Myocyte (in vitro differentiated cells): Measurements from ENCODE around the gene CFAP20DC. TPM values are rescaled to one million over a fixed set of nuclear protein-coding genes. Genes with fewer than 3 reads are reported as not detected.
A peak's percentile ranks its signal among the peaks of the same experiment; 100 is the strongest.
"Not testable (repeated sequence)": the region's sequence is repeated elsewhere in the genome, so short reads cannot be mapped to it uniquely, and the experiment has no call there.

Source experiments
- DNase-seq: peaks from one replicate; pipeline ENCODE4 v3.0.0-alpha.2; 2012; ENCODE audit warnings: low read depth
- total RNA-seq: library from RNA; depleted of rRNA; stranded (reverse); fragments of >200 nt; gene quantifications from 2 replicates; pipeline ENCODE4 v1.2.3, GENCODE V29; 2014

Gene CFAP20DC
- total RNA-seq, 1 donor from 2014 or later, result 1.8 TPM

DNA sequence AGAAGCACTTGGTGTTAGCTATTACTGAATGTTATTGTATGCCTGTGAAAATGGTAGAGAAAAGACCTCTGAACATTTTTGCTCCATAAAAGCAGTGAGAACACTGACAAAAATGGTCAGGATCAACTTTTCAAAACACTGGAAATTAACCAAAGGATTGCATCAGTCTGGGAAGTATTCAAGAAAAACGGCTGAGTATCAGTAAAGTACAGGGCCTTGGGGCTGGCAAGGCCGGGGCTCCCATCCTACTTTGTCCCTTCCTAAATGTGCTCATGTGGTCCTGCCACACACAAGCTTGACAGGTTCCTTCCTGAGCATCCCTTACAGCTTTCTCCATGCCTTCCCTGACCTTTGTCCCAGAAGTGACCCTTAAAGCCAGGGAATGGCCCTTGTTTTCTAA is 84.0 kb downstream of the CFAP20DC start:
- DNase-seq, result peak; percentile 28

DNA sequence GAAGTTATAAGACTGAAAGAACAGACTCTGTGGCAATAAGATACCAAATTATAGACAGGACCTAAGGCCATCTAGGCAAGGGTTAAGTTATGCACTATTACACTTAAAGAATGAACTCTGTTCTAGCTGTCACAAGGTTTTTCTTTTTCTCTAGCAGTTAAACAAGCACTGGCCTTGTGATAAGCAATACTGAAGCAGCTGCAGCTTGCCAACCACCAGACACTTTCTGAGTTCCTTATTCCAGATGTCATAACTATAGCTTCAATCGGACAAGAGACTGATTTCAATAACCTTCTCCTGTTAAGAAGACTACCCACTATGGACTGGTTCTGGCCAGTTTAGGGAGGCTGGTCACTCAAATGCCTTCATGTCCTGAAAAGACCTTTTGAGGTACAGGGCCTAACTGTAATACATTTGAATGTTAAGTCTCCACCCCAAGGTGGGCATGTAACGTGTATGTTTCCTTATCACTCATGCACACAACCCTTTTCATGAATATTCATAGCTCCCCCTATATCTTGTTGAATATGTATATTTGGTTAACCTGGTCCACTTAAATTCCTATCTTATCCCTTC is 85.8 kb downstream of the CFAP20DC start:
- DNase-seq, result peak; percentile 14

DNA sequence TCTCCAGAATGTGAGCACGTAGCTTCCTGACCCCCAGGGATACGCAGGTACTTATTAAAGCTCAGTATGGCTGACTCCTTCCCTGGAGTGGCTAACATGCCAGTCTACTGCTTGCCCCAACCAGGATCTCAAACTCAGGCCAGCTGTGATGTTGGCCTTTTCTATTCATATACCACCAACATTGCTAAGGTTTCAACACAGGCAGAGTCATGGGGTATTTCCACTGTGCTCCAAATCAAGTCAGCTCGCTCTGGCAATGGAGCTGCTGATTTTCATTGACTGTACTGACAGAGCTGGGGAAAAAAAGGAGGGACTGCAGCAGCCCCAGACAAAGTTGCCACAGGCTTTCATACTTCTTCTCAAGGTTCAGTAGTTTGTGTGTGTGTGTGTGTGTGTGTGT is 87.0 kb downstream of the CFAP20DC start:
- DNase-seq, result peak; percentile 13

DNA sequence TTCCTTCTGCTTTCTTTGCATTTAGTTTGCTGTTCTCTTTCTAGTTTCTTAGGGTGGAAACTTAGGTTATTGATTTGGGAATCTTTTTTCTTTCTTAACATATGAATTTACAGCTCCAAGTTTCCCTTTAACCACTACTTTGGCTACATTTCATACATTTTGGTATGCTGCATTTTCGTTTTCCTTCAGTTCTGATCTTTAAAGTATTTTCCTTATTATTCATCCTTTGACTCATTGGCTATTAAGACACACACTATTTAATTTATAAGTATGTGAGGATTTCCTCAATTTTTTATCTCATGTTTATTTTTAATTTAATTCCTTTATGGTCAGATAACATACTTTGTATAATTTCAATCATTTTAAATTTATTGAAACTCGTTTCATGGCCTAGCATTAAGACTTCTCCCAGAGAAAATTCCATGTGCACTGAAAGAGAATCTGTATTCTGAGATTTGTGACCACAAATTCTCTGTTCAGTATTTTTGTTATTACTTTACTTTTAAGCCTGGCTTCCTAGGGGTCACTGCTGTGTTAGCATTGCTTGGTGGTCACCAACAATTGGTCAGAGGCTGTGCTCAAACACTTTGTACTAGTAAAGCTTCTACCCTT is 87.7 kb downstream of the CFAP20DC start:
- DNase-seq, result no peak

DNA sequence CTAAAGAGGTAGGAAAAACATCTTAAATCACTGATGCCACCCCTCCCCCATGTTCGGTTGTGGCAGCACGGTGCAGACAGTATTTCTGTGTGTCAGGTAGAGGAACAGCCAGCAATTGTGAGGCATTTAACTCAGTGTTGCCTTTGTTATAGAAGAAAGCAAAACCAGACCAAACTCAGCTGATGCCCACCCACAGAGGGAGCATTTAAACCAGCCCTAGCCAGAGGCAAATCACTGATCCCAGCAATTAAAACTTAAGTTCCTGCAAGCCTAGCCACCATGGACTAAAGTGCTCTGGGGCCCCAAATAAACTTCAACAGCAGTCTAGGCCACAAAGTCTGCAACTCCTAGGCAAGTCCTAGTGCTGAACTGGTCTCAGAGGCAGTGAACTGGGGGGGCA is 94.5 kb downstream of the CFAP20DC start:
- no peak for DNase-seq

DNA sequence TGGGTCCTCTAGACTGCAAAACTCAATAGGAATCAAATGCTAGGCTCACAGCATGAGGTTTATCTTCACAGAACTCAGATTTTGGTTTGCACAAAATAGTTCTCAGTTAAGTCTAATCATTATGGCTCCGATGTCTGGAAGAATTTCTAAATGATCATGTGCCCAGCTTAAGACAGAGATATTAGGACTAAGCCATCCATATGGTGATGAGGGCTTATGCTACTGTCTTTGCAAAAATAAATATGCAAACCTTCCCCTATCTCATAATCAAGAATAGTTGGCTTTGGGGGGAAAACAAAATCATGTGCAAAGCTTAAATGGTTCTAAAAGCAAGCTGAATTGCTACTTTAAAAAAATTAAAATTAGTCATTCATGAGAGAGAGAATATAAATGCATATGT is 96.5 kb downstream of the CFAP20DC start:
- no peak for DNase-seq

DNA sequence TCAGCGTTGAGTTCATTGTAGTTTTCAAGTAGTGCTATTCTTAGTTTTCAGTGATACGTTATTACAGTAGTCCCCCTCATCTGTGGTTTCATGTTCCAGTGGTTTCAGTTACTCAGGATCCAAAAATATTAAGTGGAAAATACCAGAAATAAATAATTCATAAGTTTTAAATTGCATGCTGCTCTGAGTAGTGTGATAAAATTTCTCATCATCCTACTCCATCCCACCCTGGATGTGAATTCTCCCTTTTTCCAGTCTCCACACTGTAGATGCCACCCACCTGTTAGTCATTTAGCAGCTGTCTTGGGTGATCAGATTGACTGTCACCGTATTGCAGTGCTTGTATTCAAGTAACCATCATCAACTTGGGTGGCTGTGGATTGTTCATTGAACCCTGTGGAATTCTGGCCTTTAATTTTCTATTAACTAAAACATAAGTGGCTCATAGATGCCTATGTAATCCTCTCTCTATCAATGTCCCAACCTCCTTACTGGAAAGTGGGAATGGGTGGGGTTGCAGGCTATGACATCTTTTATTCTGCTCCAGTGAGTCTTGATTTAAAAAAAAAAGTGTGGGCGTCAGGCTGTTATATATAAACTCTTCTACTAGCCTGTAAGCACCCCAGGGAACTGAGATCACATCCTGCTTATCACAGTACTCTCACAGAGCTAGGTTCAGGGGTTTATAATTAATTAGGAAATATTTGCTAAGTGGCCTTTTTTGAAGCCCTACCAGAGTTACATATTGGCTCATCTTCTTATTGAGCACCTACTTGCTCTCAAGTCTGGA is 97.5 kb downstream of the CFAP20DC start:
- DNase-seq, result peak; percentile 79

DNA sequence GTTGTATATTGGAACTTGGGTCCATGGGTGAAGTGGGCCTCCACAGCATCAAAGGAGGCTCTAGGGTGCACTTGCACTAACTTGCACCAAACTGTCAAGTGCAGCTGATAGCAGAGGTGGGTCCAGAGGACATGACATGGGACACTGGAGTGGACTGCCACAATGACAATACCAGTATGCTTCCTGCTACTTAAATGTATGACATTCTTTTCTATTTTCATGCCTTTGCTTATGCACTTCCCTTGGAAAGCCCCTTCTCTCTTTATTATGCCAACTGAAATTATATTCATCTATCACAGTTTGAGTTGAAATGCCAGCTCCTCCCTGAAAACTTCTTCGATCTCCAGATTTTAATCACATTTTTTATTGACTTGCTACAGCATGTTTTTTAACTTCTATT is 101.8 kb downstream of the CFAP20DC start:
- no peak for DNase-seq

DNA sequence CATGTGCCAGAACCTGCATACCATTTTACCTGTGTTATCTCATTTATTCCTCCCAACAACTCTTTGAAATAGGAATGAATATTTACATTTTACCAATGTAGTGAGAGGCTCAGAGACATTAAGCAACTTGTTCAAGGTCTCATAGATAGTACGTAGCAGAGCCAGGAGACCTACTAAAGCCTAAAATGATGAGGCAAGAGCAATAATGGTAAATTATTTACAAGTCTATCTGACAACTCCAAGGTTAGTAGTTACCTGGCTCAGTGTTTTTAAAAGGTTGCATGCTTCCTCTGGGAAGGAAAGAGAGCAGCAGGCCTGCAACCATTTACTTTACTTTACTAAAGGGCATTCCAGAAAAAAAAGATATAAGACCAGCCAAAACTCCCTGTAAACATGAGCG is 103.0 kb downstream of the CFAP20DC start:
- no peak for DNase-seq

DNA sequence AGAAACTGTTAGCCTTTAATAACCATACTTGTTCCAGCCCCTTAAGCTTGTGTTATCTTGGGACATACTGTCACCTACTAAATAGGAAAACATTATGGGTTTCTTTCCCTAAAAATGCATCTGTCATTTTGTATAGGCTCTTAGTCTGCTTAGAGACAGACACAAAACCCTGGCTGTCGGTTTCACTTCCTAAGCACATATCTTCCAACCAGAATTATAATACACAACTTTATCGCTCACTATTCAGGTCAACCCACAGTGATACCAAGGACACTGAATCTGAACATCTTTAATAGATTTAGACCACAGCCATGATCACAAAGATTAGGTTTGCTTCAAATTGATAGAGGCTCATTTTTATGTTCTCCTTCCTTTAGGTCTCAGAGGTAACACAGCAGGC is 111.8 kb downstream of the CFAP20DC start:
- DNase-seq, result no peak

DNA sequence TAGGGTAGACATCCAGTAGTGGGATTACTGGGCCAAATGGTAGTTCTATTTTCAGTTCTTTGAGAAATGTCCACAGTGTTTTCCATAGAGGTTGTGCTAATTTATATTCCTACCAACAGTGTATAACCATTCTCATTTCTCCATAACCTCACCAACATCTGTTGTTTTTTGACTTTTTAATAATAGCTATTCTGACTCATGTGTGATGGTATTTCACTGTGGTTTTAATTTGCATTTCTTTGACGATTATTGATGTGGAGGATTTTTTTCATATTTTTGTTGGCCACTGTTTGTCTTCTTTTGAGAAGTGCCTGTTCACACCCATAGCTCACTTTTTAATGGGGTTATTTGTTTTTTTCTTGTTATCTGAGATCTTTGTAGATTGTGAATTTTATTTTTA is 125.2 kb downstream of the CFAP20DC start:
- peak; percentile 32 for DNase-seq

DNA sequence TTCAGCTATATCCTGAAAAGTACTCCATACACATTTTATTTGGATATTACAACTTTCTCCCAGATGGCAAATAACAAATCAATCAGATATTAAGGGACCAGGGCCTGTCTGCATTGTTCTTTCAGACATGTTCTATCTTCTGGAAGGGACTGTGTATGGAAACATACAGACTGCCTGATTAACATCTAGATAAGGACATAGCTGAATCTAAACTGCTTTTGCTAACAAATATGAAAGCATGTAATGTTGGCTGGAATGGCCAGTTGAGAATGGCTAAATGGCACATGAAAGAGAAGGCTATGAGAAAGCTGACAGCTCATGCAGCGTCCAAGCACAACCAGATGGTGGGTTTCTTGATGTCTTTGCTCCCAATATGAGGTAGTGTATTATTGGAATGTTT is 149.4 kb downstream of the CFAP20DC start:
- no peak for DNase-seq

DNA sequence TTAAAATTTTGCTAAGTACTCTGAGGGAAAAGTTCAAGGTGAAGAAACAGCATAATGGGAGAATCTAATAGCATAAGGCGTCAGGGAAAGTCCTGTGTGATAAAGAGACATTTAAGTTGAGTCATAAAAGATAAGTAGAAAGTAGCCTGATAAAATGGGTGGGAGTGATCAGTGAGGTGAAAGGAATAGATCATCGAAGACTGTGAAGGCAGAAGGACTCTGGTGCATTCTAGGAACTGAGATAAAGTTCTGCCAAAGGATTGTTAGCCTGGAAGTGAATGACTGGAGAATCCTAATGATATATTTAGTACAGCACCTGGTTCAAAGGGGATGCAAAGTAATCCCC is 149.9 kb downstream of the CFAP20DC start:
- no peak for DNase-seq

DNA sequence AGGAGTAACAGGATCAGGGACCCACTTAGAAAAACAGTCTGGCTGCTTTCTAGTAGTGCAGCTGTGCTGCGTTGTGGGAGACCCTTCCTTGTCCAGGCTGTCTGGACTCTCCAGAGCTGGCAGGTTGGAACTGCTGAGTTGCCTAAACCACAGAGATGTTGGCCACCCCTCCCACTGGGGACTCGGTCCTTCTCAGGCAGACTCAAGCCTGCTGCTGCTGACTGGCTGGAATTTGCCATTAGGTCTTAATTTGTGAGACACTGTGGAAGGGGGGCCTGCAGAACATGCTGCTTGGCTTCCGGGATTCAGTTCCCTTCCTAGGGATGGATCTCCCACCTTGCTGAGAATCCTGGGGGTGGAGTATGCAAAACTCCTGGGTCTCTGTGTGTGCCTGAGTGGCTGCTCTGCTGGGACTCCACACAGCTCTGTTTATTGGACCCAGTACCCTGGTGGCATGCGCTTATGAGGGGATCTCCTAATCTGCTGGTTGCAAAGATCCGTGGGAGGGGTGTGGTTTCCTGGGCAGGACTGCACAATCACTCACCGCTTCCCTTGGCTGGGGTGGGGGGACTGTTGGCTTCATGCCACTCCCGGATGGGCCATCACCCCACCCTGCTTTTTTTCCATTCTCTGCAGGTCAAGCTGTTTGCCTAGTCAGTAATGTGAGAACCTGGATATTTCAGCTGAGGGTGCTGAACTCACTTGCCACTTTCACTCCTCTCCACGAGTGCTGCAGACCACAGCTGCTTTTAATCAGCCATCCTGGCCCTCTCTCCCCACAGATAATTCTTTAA is 150.5 kb downstream of the CFAP20DC start:
- DNase-seq, result peak; percentile 35

DNA sequence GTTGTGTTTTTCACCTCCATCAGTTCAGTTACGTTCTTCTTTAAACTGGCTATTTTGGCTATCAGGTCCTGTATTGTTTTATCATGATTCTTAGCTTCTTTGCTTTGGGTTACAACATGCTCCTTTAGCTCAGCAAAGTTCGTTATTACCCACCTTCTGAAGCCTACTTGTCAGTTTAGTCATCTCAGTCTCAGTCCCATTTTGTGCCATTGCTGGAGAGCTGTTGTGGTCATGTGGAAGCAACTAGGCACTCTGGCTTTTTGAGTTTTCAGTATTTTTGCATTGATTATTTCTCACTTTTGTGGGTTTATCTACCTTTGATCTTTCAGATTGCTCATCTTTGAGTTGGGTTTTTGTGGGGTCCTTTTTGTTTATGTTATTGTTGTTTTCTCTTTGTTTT is 151.3 kb downstream of the CFAP20DC start:
- DNase-seq, result no peak

DNA sequence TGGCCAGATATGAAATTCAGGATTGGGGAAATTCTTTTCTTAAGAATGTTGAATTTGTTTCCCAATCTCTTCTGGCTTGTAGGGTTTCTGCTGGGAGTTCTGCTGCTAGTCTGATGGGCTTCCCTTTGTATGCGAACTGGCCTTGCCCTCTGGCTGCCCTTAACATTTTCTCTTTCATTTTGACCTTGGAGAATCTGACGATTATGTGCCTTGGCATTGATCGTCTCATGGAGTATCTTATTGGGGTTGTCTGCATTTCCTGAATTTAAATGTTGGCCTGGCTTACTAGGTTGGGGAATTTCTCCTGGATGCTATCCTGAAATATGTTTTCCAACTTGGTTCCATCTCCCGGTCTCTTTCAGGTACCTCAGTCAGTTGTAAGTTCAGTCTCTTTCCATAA is 152.2 kb downstream of the CFAP20DC start:
- no peak for DNase-seq

DNA sequence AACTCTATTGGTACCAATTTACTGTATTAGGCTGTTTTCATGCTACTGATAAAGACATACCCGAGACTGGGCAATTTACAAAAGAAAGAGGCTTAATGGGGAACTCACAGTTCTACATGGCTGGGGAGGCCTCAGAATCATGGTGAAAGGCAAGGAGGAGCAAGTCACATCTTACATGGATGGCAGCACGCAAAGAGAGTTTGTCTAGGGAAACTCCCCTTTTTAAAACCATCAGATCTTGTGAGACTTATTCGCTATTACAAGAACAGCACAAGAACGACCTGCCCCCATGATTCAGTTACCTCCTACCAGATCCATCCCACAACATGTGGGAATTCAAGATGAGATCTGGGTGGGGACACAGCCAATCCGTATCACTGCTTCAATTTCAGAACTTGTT is 154.1 kb downstream of the CFAP20DC start:
- not testable (repeated sequence) for DNase-seq

DNA sequence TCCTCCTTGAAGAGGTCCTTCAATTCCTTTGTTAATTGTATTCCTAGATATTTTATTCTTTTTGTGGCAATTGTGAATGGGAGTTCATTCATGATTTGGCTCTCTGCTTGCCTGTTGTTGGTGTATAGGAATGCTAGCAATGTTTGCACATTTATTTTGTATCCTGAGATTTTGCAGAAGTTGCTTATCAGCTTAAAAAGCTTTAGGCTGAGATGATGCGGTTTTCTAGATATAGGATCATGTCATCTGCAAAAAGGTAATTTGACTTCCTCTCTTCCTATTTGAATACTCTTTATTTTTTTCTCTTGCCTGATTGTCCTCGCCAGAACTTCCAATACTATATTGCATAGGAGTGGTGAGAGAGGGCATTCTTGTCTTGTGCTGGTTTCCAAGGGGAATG is 157.3 kb downstream of the CFAP20DC start:
- DNase-seq, result not testable (repeated sequence)

DNA sequence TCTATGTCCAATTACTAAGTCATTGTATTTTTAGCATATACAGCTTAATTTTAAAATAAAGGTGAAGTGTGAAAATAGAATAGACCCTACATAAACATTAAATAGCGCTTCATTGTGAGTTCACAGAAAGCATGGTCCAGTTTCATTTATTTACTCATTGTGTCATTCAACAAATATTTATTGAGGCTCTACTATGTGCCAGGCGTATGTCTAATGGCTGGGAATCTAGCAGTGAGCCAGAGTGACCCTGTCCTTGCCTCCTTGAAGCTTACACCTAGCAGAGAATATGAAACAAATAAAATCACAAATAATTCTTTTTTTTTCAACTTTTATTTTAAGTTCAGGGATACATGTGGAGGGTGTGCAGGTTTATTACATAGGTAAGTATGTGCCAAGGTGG is 161.7 kb downstream of the CFAP20DC start:
- DNase-seq, result no peak

DNA sequence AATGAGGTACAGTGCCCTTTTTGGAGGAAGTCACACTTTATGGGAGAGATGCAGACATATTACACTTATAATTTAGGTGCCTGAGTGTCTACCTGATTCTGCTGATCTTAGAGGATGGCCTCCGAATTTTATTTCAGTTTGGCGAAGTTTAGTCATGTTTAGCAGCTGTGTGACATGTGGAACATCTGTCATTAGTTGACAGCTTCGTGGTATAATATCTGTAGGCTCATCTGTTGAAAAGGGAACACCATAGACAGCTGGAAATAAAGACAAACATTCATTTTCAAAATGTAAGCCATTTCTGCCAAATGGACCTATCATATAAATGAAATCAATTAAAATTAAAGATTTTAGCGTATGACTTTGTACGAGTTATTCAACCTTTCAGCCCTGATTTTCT is 165.4 kb downstream of the CFAP20DC start:
- DNase-seq, result no peak

DNA sequence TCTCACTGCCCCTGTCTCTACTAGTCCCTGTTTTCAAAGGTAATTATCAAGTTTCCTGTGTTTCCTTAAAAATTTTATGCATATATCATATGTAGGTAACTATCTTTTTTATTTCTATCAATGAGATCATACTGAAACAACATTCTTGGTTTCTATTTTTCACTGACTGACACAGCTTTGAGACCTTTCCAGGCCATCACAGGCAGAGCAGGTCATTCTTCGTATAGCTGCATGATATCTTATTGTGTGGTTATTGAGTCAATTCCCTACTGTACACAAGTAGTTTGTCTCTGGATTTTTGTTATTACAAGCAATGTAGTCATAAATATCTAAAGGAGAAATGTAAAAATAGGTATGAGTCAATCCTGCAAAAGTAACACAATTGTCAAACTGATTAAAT is 169.6 kb downstream of the CFAP20DC start:
- DNase-seq, result no peak

DNA sequence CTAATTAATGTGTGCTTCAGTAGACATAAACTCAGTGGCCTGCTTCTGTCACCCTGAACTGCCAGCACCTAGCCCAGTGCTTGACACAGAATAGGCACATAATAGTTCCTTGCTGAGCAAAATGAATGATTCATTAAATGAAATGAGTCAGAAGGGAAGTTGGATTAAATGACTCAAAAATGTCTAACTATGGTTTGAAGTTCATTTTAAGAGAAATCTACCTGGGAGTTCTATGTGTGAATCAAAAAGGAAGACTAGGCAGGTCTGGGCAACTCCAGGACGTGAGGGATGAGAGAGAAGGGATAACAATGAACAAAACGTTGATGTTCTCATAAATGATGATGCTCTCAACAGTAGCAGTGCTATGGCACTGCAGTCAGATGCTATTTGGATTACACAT is 175.0 kb downstream of the CFAP20DC start:
- no peak for DNase-seq
